ENCODE data around the gene G6PC1. TPM values are rescaled to one million over a fixed set of nuclear protein-coding genes. Genes with fewer than 3 reads are reported as not detected.
"Not testable (repeated sequence)": the region's sequence is repeated elsewhere in the genome, so short reads cannot be mapped to it uniquely, and the experiment has no call there.

The G6PC1 gene
- total RNA-seq (ENCODE audit: unreplicated experiment), result not detected
- long read RNA-seq, result 0 reads

DNA sequence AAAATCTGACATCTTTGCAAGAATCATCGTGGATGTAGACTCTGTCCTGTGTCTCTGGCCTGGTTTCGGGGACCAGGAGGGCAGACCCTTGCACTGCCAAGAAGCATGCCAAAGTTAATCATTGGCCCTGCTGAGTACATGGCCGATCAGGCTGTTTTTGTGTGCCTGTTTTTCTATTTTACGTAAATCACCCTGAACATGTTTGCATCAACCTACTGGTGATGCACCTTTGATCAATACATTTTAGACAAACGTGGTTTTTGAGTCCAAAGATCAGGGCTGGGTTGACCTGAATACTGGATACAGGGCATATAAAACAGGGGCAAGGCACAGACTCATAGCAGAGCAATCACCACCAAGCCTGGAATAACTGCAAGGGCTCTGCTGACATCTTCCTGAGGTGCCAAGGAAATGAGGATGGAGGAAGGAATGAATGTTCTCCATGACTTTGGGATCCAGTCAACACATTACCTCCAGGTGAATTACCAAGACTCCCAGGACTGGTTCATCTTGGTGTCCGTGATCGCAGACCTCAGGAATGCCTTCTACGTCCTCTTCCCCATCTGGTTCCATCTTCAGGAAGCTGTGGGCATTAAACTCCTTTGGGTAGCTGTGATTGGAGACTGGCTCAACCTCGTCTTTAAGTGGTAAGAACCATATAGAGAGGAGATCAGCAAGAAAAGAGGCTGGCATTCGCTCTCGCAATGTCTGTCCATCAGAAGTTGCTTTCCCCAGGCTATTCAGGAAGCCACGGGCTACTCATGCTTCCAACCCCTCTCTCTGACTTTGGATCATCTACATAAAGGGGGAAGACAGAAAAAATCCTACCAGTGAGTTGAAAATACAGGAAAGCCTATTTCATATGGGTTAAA lies at the start of gene G6PC1:
Gene G6PC1 (plus strand): TSS at position 340 of the 872 bp plus-strand sequence. CDS start 78 bp downstream, at position 418.
- Mint-ChIP-seq H3K36me3 (ENCODE audit: low read depth, unreplicated experiment) (no peaks in the 10 kb centered on the region), H3K9me3 (ENCODE audit: unreplicated experiment) (no peaks in the 10 kb centered on the region), H3K27ac (ENCODE audit: unreplicated experiment) (no peak within 1 kb of the TSS), H3K4me3 (ENCODE audit: unreplicated experiment) (no peak within 1 kb of the TSS), H3K4me1 (ENCODE audit: unreplicated experiment) (no peaks in the 10 kb centered on the region), H3K27me3 (ENCODE audit: unreplicated experiment) (peaks cover 3% of the 10 kb centered on the region)
- DNase-seq (ENCODE audit: low spot score), result no peak
- TF ChIP-seq, protein P1, sequence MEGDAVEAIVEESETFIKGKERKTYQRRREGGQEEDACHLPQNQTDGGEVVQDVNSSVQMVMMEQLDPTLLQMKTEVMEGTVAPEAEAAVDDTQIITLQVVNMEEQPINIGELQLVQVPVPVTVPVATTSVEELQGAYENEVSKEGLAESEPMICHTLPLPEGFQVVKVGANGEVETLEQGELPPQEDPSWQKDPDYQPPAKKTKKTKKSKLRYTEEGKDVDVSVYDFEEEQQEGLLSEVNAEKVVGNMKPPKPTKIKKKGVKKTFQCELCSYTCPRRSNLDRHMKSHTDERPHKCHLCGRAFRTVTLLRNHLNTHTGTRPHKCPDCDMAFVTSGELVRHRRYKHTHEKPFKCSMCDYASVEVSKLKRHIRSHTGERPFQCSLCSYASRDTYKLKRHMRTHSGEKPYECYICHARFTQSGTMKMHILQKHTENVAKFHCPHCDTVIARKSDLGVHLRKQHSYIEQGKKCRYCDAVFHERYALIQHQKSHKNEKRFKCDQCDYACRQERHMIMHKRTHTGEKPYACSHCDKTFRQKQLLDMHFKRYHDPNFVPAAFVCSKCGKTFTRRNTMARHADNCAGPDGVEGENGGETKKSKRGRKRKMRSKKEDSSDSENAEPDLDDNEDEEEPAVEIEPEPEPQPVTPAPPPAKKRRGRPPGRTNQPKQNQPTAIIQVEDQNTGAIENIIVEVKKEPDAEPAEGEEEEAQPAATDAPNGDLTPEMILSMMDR (IDR thresholded peaks at IDR 0.05; ENCODE audit: unreplicated experiment), result no peak

DNA sequence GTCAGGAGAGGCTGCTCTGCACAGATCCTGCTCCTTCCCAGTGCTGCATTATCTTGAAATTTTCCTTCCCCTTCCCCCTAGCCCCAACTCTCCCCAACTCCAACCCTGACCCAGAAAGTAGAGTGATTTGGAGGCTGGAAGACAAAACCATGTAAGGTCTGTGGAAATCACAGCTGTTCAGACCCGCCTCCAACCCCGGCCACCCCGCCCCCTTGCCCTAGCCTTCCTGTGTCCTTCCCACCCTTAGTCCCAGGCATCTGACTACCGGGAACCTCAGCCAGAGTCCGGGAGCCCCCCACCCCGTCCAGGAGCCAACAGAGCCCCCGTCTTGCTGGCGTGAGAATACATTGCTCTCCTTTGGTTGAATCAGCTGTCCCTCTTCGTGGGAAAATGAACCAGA lies 49.6 kb upstream of the G6PC1 start, which contains the start of gene AOC3:
Gene AOC3 (plus strand): TSS at position 246 of the 400 bp plus-strand sequence. CDS start 145 bp downstream, at position 391.
- no peaks in the 10 kb centered on the region for H3K36me3 Mint-ChIP-seq (ENCODE audit: low read depth, unreplicated experiment)
- no peak within 1 kb of the TSS for H3K27ac Mint-ChIP-seq (ENCODE audit: unreplicated experiment)
- no peak within 1 kb of the TSS for H3K4me3 Mint-ChIP-seq (ENCODE audit: unreplicated experiment)
- peaks cover 9% of the 10 kb centered on the region for H3K27me3 Mint-ChIP-seq (ENCODE audit: unreplicated experiment)
- no peaks in the 10 kb centered on the region for H3K9me3 Mint-ChIP-seq (ENCODE audit: unreplicated experiment)
- DNase-seq (ENCODE audit: low spot score), result no peak
- H3K4me1 Mint-ChIP-seq (ENCODE audit: unreplicated experiment), result peaks cover 24% of the 10 kb centered on the region
- TF ChIP-seq, protein P1 (IDR thresholded peaks at IDR 0.05; ENCODE audit: unreplicated experiment), result no peak

DNA sequence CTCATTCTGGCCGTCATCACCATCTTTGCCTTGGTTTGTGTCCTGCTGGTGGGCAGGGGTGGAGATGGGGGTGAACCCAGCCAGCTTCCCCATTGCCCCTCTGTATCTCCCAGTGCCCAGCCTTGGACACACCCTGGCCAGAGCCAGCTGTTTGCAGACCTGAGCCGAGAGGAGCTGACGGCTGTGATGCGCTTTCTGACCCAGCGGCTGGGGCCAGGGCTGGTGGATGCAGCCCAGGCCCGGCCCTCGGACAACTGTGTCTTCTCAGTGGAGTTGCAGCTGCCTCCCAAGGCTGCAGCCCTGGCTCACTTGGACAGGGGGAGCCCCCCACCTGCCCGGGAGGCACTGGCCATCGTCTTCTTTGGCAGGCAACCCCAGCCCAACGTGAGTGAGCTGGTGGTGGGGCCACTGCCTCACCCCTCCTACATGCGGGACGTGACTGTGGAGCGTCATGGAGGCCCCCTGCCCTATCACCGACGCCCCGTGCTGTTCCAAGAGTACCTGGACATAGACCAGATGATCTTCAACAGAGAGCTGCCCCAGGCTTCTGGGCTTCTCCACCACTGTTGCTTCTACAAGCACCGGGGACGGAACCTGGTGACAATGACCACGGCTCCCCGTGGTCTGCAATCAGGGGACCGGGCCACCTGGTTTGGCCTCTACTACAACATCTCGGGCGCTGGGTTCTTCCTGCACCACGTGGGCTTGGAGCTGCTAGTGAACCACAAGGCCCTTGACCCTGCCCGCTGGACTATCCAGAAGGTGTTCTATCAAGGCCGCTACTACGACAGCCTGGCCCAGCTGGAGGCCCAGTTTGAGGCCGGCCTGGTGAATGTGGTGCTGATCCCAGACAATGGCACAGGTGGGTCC lies 49.0 kb upstream of the G6PC1 start:
- not testable (repeated sequence) for H3K4me3 Mint-ChIP-seq (ENCODE audit: unreplicated experiment); H3K27me3 Mint-ChIP-seq (ENCODE audit: unreplicated experiment); H3K27ac Mint-ChIP-seq (ENCODE audit: unreplicated experiment); DNase-seq (ENCODE audit: low spot score); H3K36me3 Mint-ChIP-seq (ENCODE audit: low read depth, unreplicated experiment); H3K9me3 Mint-ChIP-seq (ENCODE audit: unreplicated experiment)
- H3K4me1 Mint-ChIP-seq (ENCODE audit: unreplicated experiment), result peaks cover 24% of the 10 kb centered on the region

DNA sequence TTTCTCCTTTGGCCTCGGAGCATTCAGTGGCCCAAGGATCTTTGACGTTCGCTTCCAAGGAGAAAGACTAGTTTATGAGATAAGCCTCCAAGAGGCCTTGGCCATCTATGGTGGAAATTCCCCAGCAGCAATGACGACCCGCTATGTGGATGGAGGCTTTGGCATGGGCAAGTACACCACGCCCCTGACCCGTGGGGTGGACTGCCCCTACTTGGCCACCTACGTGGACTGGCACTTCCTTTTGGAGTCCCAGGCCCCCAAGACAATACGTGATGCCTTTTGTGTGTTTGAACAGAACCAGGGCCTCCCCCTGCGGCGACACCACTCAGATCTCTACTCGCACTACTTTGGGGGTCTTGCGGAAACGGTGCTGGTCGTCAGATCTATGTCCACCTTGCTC lies 48.2 kb upstream of the G6PC1 start:
- TF ChIP-seq, protein P1 (IDR thresholded peaks at IDR 0.05; ENCODE audit: unreplicated experiment), result no peak
- Mint-ChIP-seq H3K27ac (ENCODE audit: unreplicated experiment) (peak overlapping the region; percentile 10), H3K9me3 (ENCODE audit: unreplicated experiment) (no peaks in the 10 kb centered on the region), H3K27me3 (ENCODE audit: unreplicated experiment) (peaks cover 12% of the 10 kb centered on the region), H3K36me3 (ENCODE audit: low read depth, unreplicated experiment) (no peaks in the 10 kb centered on the region), H3K4me3 (ENCODE audit: unreplicated experiment) (no peak overlapping the region), H3K4me1 (ENCODE audit: unreplicated experiment) (peaks cover 30% of the 10 kb centered on the region)
- DNase-seq (ENCODE audit: low spot score), result no peak

DNA sequence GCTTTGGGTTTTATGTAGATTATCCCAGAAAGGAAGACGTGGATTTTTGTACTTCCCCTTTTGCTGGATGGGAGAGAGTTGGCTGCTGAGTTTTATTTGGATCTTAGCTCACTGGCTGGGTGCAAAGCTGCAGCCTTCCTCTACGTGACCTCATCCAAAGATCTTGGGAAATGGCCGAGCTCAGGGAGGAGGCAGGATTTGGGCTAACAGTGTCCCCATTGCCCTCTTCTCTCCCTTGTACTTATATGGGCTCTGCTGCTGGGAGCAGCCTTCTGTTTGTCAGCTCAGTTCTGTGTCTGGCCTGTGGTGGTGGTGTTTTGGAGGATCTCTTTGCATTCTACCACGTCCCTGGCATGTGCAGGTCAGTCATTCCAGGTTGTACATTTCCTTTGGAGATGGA lies 47.6 kb upstream of the G6PC1 start:
- peaks cover 12% of the 10 kb centered on the region for H3K27me3 Mint-ChIP-seq (ENCODE audit: unreplicated experiment)
- H3K4me3 Mint-ChIP-seq (ENCODE audit: unreplicated experiment), result peak overlapping the region; percentile 48
- TF ChIP-seq, protein P1 (IDR thresholded peaks at IDR 0.05; ENCODE audit: unreplicated experiment), result no peak
- H3K27ac Mint-ChIP-seq (ENCODE audit: unreplicated experiment), result no peak overlapping the region
- no peaks in the 10 kb centered on the region for H3K36me3 Mint-ChIP-seq (ENCODE audit: low read depth, unreplicated experiment)
- peaks cover 33% of the 10 kb centered on the region for H3K4me1 Mint-ChIP-seq (ENCODE audit: unreplicated experiment)
- DNase-seq (ENCODE audit: low spot score), result no peak
- H3K9me3 Mint-ChIP-seq (ENCODE audit: unreplicated experiment), result no peaks in the 10 kb centered on the region
